ENCODE results near the gene ABCC4.

ABCC4 gene

GRCh38 chr13:95035311-95036109 is 265.7 kb downstream of the ABCC4 start:
- DNase-seq (ENCODE audit: insufficient read length, low spot score) (no peak), FAIRE-seq (peak; percentile 87)
- no peak for TF ChIP-seq CTCF (IDR thresholded peaks at IDR 0.05; ENCODE audit: insufficient read depth, missing control alignments)

DNA sequence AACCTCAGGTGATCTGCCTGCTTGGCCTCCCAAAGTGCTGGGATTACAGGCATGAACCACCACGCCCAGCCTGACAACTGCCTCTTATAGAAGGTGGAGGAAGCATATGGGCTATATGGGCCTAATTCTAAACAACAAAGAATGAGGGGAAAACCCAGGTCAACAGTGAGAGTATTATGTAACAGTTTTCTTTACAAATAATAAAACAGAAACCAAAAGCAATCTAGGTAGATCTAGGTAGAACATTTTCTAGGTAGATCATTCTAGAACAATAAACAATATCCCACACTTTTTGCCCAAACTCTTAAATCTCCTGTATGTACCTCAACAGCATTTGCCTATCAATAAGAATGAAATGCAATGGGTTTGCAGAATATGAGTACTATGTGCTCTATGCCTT is 267.4 kb downstream of the ABCC4 start:
- FAIRE-seq (no peak), DNase-seq (ENCODE audit: insufficient read length, low spot score) (no peak)
- TF ChIP-seq CTCF (IDR thresholded peaks at IDR 0.05; ENCODE audit: insufficient read depth, missing control alignments), result no peak

DNA sequence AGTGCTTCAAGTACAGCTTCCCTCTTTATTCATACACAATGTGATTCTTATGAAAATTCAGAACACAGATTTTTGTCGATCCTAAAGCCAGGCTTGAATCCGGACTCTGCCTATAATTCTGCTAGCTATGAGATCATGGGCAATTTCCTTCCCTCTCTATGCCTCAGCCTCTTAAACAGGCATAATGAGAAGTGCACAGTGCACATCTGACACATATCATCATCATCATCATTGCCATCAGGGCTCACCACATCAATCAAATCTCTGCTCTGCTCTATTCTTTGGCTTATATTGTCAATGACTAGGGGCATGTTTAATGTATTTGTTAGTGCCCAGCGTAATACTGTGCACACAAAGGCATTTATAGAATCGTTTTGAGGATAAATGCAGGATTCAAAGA is 269.1 kb downstream of the ABCC4 start:
- TF ChIP-seq CTCF (IDR thresholded peaks at IDR 0.05; ENCODE audit: insufficient read depth, missing control alignments), result no peak
- FAIRE-seq, result no peak
- no peak for DNase-seq (ENCODE audit: insufficient read length, low spot score)

- FAIRE-seq, result no peak
- no peak for DNase-seq (ENCODE audit: insufficient read length, low spot score)
- no peak for TF ChIP-seq CTCF (IDR thresholded peaks at IDR 0.05; ENCODE audit: insufficient read depth, missing control alignments)
Observed at GRCh38 chr13:95030821-95031343, 270.4 kb downstream of the ABCC4 start.

GRCh38 chr13:95027638-95028037 is 273.6 kb downstream of the ABCC4 start:
- no peak for TF ChIP-seq CTCF (IDR thresholded peaks at IDR 0.05; ENCODE audit: insufficient read depth, missing control alignments)
- FAIRE-seq, result no peak

GRCh38 chr13:95025116-95025515 is 276.1 kb downstream of the ABCC4 start:
- TF ChIP-seq CTCF (IDR thresholded peaks at IDR 0.05; ENCODE audit: insufficient read depth, missing control alignments), result no peak
- DNase-seq (ENCODE audit: insufficient read length, low spot score) (no peak), FAIRE-seq (no peak)

More at GRCh38 chr13:95027638-95028037, 273.6 kb downstream of the ABCC4 start:
- no peak for DNase-seq (ENCODE audit: insufficient read length, low spot score)

DNA sequence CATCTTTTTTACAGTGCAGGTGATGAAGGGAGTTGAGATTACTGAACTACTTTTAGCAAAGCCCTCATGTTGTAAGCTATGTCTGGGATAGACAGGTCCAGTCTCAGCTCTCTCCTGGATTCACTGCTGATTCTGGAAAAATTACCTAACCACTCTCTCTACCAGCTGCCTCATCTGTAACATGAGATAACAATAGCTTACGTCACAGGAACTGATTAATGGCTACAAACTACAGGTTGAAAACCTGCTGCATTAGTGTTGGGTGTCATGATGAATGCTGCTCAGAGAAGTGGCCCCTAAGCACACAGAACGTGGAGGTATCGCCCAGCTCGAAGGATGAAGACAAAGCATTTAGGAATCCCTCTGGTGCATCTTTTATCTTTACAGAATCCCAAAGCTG is 277.8 kb downstream of the ABCC4 start:
- TF ChIP-seq CTCF (IDR thresholded peaks at IDR 0.05; ENCODE audit: insufficient read depth, missing control alignments), result no peak
- FAIRE-seq (no peak), DNase-seq (ENCODE audit: insufficient read length, low spot score) (no peak)
